GM21381 (cell line): ENCODE data around the gene MPDZ.

Experiments used
- ATAC-seq: cut with Tn5 transposase; IDR thresholded peaks from one replicate; pipeline ENCODE4 v1.9.1; 2021; ENCODE audit warnings: mild to moderate bottlenecking, moderate library complexity; ENCODE audit not compliant: unreplicated experiment

Gene MPDZ

GRCh38 chr9:13142776-13143175, 136.7 kb downstream of the MPDZ start:
- no peak for ATAC-seq

- no peak for ATAC-seq
Measured at GRCh38 chr9:13141629-13142028, 137.9 kb downstream of the MPDZ start.

DNA sequence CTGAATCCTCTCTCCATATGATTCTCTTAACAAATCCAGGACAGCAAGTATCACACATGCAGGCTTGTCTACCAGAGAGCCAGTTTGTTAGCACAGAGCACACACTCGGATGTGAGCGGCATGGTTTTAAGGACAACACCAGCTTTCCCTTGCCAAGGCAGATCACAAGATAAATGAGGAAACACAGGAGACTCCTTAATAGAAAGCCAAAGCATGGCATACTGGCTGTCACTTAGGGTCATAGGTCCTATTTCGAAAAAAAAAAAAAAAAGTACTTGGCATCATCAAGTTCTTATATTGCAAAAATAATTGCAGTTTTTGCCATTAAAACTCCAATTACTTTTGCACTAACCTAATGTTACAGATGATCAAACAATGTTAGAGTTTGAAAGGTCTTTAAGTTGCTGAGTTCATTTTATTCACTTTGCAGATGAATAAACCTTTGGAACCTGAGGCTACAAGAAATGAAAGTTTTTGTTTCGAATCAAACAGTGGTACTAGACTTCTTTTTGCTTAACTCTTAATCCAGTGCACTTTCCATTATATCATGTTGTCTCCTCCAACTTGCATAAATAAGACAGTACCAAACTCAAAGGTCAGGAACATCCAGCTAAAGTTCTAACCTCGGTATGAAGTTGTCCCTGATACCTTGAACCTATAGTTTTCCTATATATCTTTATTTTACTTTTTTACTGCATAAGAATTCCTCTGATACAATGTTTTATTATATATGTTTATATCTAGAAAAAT, 138.5 kb downstream of the MPDZ start:
- no peak for ATAC-seq

DNA sequence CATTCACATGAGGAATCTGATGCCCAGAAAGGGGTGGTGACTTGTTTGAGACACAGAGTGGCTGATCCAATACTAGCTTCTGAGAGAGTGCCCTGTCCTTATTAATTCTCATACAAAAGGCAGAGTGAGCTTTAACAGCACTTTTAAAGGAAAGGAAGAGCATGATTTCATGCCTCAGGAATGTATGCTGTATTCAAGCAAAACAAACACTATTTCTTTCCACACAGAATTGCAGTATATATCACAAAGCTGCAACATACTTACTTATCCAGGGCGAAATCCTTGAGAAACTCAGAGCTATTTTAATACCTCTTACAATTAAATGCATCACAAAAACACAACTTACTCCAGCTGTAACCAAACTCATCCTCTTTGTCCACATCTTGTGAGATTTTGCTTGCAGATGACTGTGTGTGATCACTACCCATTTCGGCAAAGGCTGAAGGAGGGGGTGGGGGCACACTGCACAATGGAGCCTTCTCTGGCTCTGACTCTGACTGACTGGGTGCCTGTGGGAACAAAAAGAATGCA, 139.8 kb downstream of the MPDZ start:
- ATAC-seq: no peak

- no peak for ATAC-seq
Measured at GRCh38 chr9:13137426-13137825, 142.1 kb downstream of the MPDZ start.

GRCh38 chr9:13131991-13132390, 147.5 kb downstream of the MPDZ start:
- no peak for ATAC-seq

GRCh38 chr9:13131416-13131815, 148.1 kb downstream of the MPDZ start:
- ATAC-seq: no peak

- no peak for ATAC-seq
Measured at GRCh38 chr9:13128266-13128860, 151.1 kb downstream of the MPDZ start.

GRCh38 chr9:13127131-13127530, 152.4 kb downstream of the MPDZ start:
- ATAC-seq: no peak

DNA sequence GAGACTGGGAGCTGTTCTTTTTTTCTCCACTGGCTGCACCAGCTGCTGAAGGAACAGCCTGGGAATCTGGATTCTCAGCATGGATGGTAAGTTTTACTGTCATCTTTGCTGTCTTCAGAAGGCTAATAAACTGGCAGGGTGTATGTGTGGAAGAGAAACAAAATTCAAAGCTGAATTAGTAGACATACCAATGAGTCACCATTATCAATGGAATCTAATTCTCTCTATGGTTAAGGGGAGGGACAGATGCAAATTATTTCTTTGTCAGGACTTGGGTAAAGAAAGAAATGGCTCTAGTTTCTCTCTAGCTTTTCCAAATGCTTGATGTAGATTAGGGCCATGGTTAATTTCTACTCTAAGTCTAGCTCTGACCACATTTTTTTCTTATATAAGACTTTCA, 154.2 kb downstream of the MPDZ start:
- ATAC-seq: no peak

DNA sequence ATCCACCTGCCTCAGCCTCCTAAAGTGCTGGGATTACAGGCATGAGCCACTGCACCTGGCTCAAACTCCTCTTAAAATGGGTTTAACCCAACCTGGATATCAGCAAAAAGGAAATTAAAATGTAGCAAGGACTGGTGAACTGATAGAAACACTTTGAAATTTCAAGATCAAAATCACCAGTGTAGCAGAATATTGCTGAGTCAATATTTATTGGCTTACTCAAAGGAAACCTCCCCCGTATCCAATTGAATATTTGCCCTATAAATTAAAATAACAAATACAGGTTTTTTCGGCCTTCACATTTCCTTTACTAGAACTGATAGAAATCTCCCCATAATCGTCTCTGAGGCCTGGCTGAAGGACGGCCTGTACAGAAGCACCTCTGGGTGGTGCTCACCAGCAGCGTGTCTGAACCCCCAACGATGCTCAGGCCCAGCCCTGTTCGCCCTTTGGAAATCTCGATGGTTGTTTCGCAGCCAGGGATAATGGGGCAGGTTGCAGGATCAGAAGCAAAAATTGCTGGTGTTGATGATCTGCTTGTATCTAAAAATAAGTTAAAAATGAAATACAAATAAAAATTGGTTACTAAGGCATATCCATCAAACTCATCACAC, 156.6 kb downstream of the MPDZ start:
- ATAC-seq: no peak

DNA sequence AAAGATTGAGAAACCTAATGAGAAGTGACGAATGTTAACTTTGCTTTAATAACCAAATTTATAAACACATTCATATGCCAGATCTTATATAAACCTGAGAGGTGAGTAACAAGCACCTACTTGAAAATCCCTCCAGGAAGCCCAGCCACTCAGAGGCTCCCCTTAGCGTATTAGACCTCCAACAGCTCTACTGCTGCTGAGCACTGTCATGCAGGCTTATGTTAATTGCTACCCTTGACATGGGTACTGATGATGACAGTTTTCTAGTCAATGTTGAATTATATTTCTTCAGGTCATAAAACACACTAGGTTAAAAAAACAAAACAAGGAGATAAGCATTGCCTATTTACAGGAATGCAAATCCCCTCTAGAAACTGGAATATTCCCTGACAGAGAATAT, 161.2 kb downstream of the MPDZ start:
- no peak for ATAC-seq

GRCh38 chr9:13116292-13116691, 163.2 kb downstream of the MPDZ start:
- ATAC-seq: no peak

DNA sequence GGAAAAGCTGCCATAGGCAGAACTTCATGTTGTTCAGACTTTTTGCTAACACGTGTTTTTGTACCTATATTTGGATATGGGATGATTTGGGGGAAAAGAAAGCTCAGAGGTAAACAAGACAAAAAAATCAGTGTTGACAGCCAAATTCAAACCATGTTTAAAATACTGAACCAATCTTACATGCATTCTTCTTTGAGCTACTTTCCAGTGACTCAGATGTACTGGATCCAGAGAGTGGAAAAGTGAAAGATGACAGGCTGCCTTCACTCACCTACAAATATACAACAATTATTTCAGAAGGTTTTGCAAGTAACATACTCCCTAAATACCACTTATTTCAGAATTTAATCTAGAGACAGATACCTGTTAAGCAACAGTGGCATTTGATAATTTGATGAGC, 165.7 kb downstream of the MPDZ start:
- no peak for ATAC-seq

DNA sequence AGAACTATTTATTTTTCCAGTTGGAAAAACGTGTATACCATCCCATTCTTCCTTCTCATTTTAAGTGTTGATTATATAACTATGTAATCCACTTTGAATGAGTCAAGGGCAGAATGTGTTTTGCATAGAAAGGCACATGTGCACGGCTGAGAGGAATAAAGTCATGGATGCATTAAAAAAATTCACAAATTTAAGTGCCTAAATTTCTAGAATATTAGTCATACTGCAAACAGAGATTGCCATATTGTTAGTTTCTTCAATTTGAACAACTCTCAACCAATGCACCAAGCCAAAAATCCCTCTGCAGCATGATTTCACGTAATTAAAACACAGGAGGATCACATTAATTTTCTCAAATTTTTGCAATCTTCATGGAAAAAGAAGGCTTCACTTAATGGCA, 166.3 kb downstream of the MPDZ start:
- no peak for ATAC-seq

GRCh38 chr9:13111778-13112177, 167.7 kb downstream of the MPDZ start:
- no peak for ATAC-seq

DNA sequence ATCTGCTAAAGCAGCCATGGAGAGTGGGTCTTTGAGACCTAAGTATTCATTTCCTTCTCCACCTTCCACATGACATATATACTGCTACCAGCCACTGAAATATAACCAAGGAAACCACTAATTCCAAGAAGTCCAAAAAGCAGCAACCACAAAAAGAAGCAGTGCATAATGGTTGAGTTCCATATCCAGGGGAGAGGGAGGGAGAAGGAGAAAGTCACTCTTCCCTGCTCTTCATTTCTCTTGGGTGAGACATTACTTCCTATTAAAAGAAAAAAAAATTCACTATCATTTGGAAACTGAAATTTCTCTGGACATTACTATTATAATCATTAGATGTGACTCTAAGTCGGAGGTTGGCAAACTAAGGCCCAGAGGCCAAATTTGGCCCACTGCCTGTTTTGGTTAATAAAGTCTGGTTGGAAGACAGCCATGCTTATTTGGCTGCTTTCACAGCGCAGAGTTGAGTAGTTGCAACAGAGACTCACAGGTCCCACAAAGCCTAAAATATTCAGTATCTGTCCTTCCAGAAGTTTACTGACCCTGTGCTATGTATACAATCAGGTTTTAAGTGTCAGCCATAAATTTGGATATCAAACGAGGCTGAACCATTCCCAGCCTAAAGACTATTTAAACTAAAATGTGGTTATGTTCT, 168.6 kb downstream of the MPDZ start:
- ATAC-seq: no peak

GRCh38 chr9:13109781-13110180, 169.7 kb downstream of the MPDZ start:
- ATAC-seq: no peak

- no peak for ATAC-seq
Measured at GRCh38 chr9:13107008-13107407, 172.5 kb downstream of the MPDZ start.

- no peak for ATAC-seq
Measured at GRCh38 chr9:13100914-13101572, 178.4 kb downstream of the MPDZ start.

DNA sequence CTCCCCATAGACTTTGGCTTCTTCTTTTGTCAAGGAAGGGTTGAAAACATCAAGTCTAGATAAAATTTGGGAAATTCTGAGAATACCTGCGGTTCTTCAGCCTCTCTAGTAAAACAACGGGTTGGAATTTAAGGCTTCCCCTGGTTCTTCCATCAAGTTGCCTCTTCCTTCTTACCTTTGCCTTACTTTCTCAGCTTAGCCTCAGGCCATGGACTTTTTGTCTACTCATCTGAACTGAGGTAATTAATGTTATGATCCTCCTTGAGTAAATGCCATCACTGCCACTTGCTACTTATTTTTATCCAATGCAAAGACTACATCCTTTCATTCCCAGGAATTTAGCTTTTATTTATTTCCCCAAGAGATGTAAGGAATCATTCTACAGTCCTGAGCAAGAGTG, 184.4 kb downstream of the MPDZ start:
- no peak for ATAC-seq
